Subcutaneous adipose tissue (tissue), 4 donors: ENCODE results near the gene APP. TPM values are rescaled to one million over a fixed set of nuclear protein-coding genes. Genes with fewer than 3 reads are reported as not detected.

Source experiments
- total RNA-seq, 4 donors: library from RNA; depleted of rRNA; stranded (reverse); fragments of >200 nt; gene quantifications; one replicate each; pipeline ENCODE4 v1.1.0, GENCODE V29; 2016
- TF ChIP-seq, protein P1 (sequence below): fragments of 450-650 bp; IDR thresholded peaks from one replicate; pipeline ENCODE4 v1.5.1; 2016; ENCODE audit warnings: low read depth, mild to moderate bottlenecking, control low read depth, antibody characterized with exemption, moderate library complexity

The APP gene
- total RNA-seq, 4 donors from 2014 or later: 210 to 257 (median 218) TPM

DNA sequence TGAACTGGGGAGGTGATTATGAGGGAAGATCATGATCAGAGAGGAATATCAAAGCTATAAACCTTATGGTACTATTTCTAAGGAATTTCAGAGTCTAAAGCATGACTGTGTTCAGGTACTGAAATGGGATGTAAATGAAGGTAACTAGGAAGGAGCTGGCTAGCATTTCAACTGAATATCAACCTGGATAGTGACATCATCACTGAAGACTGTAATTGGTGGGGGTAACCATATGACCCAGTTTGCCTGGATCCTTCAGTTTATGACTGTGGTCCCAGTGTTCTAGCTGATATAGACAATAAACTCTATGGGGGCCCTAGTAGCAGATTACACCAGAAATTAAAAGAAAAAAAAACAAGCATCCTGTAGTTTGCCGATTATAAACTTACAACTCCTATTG is 120.8 kb downstream of the APP start:
- TF ChIP-seq, protein P1, sequence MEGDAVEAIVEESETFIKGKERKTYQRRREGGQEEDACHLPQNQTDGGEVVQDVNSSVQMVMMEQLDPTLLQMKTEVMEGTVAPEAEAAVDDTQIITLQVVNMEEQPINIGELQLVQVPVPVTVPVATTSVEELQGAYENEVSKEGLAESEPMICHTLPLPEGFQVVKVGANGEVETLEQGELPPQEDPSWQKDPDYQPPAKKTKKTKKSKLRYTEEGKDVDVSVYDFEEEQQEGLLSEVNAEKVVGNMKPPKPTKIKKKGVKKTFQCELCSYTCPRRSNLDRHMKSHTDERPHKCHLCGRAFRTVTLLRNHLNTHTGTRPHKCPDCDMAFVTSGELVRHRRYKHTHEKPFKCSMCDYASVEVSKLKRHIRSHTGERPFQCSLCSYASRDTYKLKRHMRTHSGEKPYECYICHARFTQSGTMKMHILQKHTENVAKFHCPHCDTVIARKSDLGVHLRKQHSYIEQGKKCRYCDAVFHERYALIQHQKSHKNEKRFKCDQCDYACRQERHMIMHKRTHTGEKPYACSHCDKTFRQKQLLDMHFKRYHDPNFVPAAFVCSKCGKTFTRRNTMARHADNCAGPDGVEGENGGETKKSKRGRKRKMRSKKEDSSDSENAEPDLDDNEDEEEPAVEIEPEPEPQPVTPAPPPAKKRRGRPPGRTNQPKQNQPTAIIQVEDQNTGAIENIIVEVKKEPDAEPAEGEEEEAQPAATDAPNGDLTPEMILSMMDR: no peak

DNA sequence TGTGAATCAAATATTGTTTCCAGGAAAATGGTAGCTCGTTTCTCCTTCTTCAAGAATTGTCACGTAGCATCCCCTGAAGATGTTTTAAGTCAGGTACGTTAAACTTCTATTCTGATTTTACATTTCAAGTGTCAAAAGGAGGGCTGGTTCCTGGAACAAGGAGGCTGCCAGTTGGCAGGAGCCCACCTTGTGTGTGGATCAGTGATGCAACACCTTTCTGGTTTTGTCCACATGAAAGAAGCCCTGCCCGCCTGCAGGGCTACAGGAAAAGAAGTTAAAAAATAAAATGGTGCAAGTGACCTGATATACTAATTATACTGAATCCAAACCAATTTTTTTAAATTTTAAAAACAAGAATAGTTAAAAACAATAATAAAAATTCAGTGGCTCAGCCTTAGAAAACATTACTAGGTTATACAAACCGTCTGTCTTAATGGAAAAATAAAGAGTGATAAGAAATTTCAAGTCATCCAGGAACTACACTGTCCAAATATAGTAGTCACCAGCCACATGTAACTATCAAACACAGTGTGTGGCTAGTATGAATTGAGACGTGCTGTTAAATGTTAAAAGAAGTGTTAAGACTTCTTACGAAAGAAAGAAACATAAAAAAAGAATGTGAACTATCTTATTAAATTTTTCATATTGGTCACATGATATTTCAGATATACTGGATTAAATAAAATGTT is 123.1 kb downstream of the APP start:
- TF ChIP-seq, protein P1: no peak

DNA sequence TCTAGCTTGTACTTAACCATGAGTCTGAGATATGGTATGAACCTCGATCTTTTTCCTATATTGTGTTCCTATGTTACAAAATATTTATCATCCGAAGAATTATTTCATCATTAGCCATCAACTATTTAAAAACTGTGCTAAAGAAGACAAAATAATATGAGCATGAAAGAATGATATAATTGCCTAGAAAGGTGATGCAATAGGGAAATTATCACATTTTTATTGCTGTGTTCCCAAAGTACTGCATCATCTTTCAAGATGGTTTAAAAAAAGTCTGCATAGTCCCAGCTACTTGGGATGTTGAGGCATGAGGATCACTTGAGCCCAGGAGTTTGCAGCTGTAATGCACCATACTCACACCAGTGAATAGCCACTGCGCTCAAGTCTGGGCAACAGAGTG is 126.7 kb downstream of the APP start:
- TF ChIP-seq, protein P1: no peak

DNA sequence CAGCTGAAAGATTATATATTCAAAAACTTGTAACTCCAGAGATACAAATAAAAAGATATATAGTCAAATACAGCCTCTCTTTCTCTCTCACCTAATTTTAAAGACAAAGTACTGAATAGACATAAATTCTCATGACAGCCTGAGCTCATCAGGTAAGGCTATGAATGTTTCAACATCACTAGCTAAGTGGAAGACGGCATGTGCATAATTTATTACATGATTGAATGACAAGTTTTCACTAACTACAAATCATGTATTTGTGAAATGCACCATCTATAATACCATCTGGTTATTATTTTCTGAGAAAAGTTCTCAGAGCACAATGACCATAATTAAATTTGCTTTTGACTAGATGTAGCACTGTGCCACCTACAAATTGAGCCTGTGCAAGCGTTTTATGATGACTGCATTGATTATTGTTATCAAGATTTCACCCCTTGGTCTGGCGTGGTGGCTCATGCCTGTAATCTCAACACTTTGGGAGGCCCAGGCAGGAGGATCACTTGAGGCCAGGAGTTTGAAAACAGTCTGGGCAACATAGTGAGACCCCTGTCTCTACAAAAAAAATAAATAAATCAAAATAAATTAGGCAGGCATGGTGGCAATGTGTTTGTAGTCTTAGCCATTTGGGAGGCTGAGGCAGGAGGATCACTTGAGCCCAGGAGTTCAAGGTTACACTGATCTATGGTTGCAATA is 128.2 kb downstream of the APP start:
- TF ChIP-seq, protein P1: no peak

DNA sequence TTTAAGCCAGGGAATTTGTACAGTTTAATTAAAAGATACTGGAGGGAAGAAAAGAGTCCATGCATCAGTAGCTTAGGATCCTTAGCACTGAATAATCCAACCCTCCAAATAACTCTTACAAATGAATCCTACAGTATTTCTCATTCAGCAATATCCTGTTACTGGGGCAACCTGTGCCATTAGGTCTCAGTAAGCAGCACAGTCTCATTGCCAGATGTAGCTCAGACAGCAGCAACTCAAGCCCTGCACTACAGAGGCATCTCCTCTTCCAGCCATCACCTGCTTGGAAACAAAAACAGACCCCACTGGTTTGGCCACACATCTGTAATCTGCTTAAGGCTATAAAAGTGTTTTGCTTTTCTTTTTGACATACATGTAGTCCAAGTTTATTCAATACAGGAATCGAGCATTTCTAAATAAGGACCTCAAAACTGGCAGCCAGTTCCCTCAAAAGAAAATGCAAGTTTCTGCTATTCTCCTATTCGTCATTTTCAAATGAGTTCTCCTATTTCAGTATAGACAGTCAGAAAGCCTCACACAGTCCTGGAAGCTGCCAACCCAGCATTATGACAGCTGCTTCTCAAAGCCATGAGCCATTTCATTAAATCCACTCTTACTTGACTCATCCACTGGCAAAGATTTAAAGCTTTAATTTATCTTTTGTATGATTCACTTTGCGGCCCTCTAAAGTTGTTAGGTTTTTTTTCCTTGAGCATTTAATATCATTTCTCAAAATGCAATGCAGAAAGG is 129.0 kb downstream of the APP start:
- TF ChIP-seq, protein P1: no peak

DNA sequence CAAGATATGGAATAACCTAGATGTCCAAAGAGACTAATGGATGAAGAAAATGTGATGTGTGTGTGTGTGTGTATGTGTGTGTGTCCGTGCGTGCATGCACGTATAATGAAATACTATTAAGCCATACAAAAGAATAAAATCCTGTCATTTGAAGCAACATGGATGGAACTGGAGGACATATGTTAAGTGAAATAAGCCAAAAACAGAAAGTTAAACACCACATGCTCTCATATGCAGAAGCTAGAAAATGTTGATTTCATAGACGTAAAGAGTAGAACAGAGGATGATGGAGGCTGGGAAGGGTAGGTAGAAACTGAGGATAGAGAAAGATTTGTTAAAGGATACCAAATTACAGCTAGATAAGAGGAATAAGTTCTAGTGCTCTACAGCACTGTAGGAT is 133.7 kb downstream of the APP start:
- TF ChIP-seq, protein P1: no peak

DNA sequence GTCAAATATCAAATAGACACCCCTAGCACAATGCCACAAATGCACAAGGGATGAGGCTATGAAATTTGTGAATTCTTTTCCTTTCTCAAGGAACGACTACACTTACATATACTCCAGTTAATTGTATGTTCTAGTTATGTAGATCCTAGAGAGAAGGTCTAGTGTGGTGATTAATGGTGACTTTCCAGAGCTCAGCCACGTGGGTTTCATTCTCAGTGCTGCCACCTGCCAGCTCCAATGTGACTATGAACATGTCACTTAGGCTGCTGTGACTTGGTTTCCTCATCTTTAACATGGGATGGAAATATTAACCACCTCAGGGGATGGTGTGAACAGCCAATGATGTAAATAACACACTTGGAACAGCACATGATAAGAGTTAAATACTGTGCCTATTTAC is 138.3 kb downstream of the APP start:
- TF ChIP-seq, protein P1: no peak
